UCSD-AML1 (cell line): ENCODE data around the gene MRPS35.
A peak's percentile ranks its signal among the peaks of the same experiment; 100 is the strongest.

Experiments
- DNase-seq: peaks from one replicate; lab custom pipeline; 2025; ENCODE audit not compliant: unreplicated experiment; lab: John Stamatoyannopoulos, UW

The MRPS35 gene

GRCh38 chr12:27710592-27711316, at the start of gene MRPS35:
Gene MRPS35 (plus strand): TSS chr12:27710832. CDS start chr12:27710844, 12 bp downstream.
- DNase-seq, result peak; percentile 89

- no peak for DNase-seq
Measured at GRCh38 chr12:27665704-27666103, 44.9 kb upstream of the MRPS35 start.

- no peak for DNase-seq
Measured at GRCh38 chr12:27666510-27666909, 44.1 kb upstream of the MRPS35 start.

- peak; percentile 10 for DNase-seq
Measured at GRCh38 chr12:27667540-27667939, 43.1 kb upstream of the MRPS35 start.

- no peak for DNase-seq
Measured at GRCh38 chr12:27672051-27672450, 38.6 kb upstream of the MRPS35 start.

- DNase-seq, result no peak
Measured at GRCh38 chr12:27672643-27673042, 38.0 kb upstream of the MRPS35 start.

- DNase-seq, result no peak
Measured at GRCh38 chr12:27673101-27673718, 37.4 kb upstream of the MRPS35 start.

- no peak for DNase-seq
Measured at GRCh38 chr12:27674989-27675388, 35.6 kb upstream of the MRPS35 start.

- DNase-seq, result no peak
Measured at GRCh38 chr12:27680619-27681018, 30.0 kb upstream of the MRPS35 start.

- DNase-seq, result no peak
Measured at GRCh38 chr12:27682534-27682933, 28.1 kb upstream of the MRPS35 start.

GRCh38 chr12:27685274-27685673, 25.4 kb upstream of the MRPS35 start:
- DNase-seq, result no peak

- no peak for DNase-seq
Measured at GRCh38 chr12:27686147-27686546, 24.5 kb upstream of the MRPS35 start.

GRCh38 chr12:27688671-27689070, 22.0 kb upstream of the MRPS35 start:
- DNase-seq, result no peak

GRCh38 chr12:27689558-27690180, 21.0 kb upstream of the MRPS35 start:
- no peak for DNase-seq

GRCh38 chr12:27693403-27693802, 17.2 kb upstream of the MRPS35 start:
- DNase-seq, result no peak

- no peak for DNase-seq
Measured at GRCh38 chr12:27695556-27696292, 14.9 kb upstream of the MRPS35 start.

GRCh38 chr12:27696293-27696652, 14.4 kb upstream of the MRPS35 start, which contains the start of gene REP15:
Gene REP15 (plus strand): TSS chr12:27696447. CDS start chr12:27696563, 116 bp downstream.
- no peak for DNase-seq

GRCh38 chr12:27696864-27697564, 13.6 kb upstream of the MRPS35 start:
- DNase-seq, result no peak

- peak; percentile 42 for DNase-seq
Measured at GRCh38 chr12:27703720-27704452, 6.7 kb upstream of the MRPS35 start.

GRCh38 chr12:27705263-27705662, 5.4 kb upstream of the MRPS35 start:
- no peak for DNase-seq
